Measurements from ENCODE around the gene TXNDC8. TPM values are rescaled to one million over a fixed set of nuclear protein-coding genes. Genes with fewer than 3 reads are reported as not detected.
"Not testable (repeated sequence)": the region's sequence is repeated elsewhere in the genome, so short reads cannot be mapped to it uniquely, and the experiment has no call there.

The TXNDC8 gene
- not detected for total RNA-seq

DNA sequence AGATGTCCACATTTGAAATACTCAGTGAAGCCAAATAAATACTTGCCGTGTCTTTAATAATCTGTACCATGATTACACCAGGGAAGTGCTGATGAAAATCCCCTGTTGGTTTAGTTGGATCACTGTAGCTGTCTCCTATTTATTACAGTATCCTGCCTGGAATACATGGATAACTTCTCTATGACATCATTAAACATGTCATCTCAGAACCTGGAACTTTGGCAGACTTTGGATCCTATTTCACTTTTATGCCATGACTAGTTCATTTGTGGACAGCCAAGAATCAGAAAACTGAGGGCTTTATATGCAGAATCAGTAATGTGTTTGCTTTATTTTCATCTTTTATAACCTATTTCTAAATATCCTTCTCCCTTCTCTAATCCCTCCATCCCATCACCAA lies at the start of gene TXNDC8:
Gene TXNDC8 (minus strand): TSS at position 137 of the 400 bp plus-strand sequence.
- Histone ChIP-seq H3K4me1 (ENCODE audit: insufficient read depth, low read length) (peaks cover 5% of the 10 kb centered on the region), H3K27me3 (ENCODE audit: insufficient read depth, low read length) (no peaks in the 10 kb centered on the region), H3K9me3 (ENCODE audit: low read depth, low read length) (no peaks in the 10 kb centered on the region), H3K4me3 (ENCODE audit: low read length) (no peak within 1 kb of the TSS)

DNA sequence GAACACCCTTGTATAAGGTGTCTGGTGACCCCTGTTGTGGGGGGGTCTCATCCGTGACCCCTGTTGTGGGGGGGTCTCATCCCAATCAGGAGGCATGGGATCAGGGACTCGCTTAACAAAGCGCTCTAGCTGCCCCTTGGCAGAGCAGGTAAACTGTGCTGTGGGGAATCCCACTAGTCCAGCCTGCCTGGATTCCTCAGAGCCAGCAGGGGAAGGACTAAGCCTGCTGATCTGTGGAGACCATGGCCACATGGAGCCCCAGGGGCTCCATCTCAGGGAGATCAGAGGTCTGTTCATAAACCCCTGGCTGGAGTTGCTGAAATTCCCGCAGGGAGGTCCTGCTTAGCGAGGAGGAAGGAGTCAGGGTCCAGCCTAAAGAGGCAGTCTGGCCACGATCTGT lies 45.8 kb upstream of the TXNDC8 start:
- Histone ChIP-seq H3K27me3 (ENCODE audit: insufficient read depth, low read length) (no peaks in the 10 kb centered on the region), H3K4me3 (ENCODE audit: low read length) (no peak overlapping the region), H3K4me1 (ENCODE audit: insufficient read depth, low read length) (no peaks in the 10 kb centered on the region), H3K9me3 (ENCODE audit: low read depth, low read length) (no peaks in the 10 kb centered on the region)

DNA sequence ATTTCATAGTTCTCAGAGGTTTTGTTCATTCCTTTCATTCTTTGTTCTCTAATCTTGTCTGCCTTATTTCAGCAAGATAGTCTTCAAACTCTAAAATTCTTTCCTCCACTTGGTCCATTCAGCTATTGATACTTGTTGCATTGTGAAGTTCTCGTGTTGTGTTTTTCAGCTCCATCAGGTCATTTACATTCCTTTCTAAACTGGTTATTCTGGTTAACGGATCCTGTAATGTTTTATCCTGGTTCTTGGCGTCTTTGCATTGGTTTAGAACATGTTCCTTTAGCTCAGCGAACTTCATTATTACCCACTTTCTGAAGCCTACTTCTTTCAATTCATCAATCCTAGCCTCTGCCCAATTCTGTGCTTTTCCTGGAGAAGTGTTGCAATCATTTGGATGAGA lies 45.1 kb upstream of the TXNDC8 start:
- H3K27me3 ChIP-seq (ENCODE audit: insufficient read depth, low read length), result no peaks in the 10 kb centered on the region
- H3K4me3 ChIP-seq (ENCODE audit: low read length), result no peak overlapping the region
- H3K9me3 ChIP-seq (ENCODE audit: low read depth, low read length), result no peaks in the 10 kb centered on the region
- no peaks in the 10 kb centered on the region for H3K4me1 ChIP-seq (ENCODE audit: insufficient read depth, low read length)

DNA sequence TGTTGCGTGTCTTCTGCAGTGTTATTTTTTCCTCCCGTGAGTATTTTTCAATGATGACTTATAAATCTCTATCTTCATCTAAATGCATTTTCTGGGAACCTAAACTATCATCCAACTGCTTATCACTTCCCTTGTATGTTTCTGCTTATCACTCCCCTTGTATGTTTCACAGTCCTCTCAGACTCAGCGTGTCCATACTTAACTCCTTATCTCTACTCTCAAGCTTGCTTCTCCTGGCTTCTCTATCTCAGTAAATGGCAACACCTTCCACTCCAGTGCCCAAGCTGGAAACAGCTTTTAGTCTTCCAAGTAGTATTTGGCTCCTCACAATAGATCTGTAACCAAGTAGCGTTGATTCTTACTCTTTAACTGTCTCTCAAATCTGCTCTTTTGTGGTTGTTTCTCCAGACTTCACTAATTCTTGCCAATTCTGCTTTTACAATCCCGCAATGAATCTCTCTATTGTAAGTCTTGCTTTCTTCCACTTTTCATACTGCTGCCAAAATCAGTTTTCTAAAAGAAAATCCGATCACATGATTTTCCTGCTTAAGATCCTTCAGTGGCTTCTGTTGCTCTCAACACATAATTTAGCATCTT lies 33.8 kb upstream of the TXNDC8 start:
- Histone ChIP-seq H3K4me3 (ENCODE audit: low read length) (no peak overlapping the region), H3K4me1 (ENCODE audit: insufficient read depth, low read length) (no peaks in the 10 kb centered on the region), H3K9me3 (ENCODE audit: low read depth, low read length) (no peaks in the 10 kb centered on the region), H3K27me3 (ENCODE audit: insufficient read depth, low read length) (peaks cover 3% of the 10 kb centered on the region)

DNA sequence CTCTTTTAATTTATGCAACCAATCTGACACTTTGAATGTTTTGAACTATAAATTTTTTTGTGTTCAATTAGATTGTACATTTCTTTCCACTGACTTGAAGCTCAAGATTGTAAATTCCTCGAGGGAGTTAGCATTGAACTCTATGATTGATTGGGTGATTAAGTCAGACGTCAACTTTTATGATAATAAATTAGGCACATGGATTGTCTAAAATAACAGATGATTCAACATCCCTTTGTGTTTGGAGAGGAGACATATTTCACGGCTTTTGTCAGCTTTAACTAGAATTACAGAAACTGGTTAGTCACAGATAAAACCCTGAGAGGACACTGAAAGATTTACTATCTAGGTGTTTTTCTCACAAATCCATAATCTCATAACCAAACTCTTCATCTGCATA lies 32.7 kb upstream of the TXNDC8 start:
- Histone ChIP-seq H3K9me3 (ENCODE audit: low read depth, low read length) (no peaks in the 10 kb centered on the region), H3K4me1 (ENCODE audit: insufficient read depth, low read length) (no peaks in the 10 kb centered on the region), H3K4me3 (ENCODE audit: low read length) (no peak overlapping the region), H3K27me3 (ENCODE audit: insufficient read depth, low read length) (peaks cover 3% of the 10 kb centered on the region)

DNA sequence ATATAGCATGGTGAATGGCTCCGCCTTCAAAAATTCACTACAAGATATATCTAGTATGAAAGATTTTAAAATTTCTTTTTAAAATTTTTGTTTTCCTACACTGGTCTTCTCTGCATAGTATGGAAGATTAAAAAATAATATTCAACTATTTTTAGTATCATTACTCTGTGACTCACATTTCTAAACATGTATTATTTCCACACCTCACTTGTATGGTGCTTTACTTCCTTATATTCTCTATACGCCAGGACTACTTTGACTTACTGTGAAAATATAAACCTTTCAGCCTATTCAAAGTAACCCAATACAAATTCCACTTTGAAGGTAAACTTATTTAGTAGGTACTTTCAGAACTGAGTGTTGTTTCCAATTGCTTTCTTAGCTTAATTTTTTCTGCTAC lies 26.8 kb upstream of the TXNDC8 start:
- Histone ChIP-seq H3K9me3 (ENCODE audit: low read depth, low read length) (no peaks in the 10 kb centered on the region), H3K4me3 (ENCODE audit: low read length) (no peak overlapping the region), H3K4me1 (ENCODE audit: insufficient read depth, low read length) (no peaks in the 10 kb centered on the region), H3K27me3 (ENCODE audit: insufficient read depth, low read length) (peaks cover under 1% of the 10 kb centered on the region)

DNA sequence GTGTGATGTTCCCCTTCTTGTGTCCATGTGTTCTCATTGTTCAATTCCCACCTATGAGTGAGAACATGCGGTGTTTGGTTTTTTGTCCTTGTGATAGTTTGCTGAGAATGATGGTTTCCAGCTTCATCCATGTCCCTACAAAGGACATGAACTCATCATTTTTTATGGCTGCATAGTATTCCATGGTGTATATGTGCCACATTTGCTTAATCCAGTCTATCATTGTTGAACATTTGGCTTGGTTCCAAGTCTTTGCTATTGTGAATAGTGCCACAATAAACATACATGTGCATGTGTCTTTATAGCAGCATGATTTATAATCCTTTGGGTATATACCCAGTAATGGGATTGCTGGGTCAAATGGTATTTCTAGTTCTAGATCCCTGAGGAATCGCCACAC lies 21.3 kb upstream of the TXNDC8 start:
- H3K4me1 ChIP-seq (ENCODE audit: insufficient read depth, low read length); H3K27me3 ChIP-seq (ENCODE audit: insufficient read depth, low read length); H3K9me3 ChIP-seq (ENCODE audit: low read depth, low read length); H3K4me3 ChIP-seq (ENCODE audit: low read length): not testable (repeated sequence)

DNA sequence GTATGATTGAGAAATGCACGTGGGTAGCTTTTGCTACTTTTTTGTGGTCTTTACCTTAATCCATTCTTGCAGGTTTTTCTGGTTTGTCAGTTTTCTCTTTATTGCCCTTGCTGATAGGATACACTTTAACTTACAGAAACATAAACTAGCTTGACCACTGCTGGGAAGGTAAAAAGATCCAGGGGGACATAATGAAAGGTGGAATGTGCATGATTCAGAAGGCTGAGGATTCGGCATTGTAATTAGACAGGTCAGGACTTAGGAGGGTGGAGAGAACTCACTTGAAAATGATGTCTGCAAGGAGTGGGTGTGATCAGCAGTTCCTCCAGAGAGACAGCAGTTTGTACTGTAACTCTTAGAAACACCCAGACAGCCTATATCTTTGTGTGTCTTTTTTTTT lies 19.8 kb upstream of the TXNDC8 start:
- Histone ChIP-seq H3K4me3 (ENCODE audit: low read length) (no peak overlapping the region), H3K27me3 (ENCODE audit: insufficient read depth, low read length) (no peaks in the 10 kb centered on the region), H3K9me3 (ENCODE audit: low read depth, low read length) (no peaks in the 10 kb centered on the region), H3K4me1 (ENCODE audit: insufficient read depth, low read length) (peaks cover 5% of the 10 kb centered on the region)

DNA sequence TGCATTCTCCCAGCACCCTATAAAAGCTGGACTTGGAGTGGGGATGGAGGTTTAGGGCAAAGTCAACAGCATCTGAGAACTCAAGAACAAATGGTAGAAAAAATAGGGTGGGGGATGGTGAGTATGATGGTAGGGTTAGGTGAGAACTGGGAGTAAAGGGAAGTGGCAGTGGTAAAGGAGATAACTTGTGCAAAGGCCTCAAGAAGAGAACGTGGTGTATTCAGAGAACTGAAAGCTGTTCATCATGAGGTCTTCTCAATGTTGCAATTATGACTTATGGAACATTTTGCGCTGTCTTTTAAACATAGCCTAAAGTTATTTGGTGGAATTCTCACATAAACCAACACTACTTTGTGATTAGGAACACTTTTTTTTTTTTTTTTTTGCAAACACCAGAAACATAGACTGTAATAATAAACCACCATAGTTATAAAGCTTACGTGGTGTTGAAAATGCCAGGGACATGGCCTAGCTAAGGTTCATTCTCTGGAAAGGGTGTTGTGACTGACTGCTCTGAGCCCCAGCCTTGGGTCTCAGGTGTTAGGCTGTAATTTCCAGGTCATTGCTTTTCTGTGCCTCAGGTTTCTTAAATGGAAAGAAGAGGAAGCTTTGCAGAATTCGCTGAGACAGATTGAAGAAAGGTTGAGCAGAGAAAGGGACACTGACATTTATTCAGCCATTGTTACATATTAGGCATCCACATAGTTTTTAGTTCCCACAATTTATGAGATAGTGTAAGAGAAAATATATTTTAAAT lies 19.2 kb upstream of the TXNDC8 start:
- Histone ChIP-seq H3K4me1 (ENCODE audit: insufficient read depth, low read length) (peaks cover 5% of the 10 kb centered on the region), H3K27me3 (ENCODE audit: insufficient read depth, low read length) (no peaks in the 10 kb centered on the region), H3K4me3 (ENCODE audit: low read length) (no peak overlapping the region), H3K9me3 (ENCODE audit: low read depth, low read length) (no peaks in the 10 kb centered on the region)

DNA sequence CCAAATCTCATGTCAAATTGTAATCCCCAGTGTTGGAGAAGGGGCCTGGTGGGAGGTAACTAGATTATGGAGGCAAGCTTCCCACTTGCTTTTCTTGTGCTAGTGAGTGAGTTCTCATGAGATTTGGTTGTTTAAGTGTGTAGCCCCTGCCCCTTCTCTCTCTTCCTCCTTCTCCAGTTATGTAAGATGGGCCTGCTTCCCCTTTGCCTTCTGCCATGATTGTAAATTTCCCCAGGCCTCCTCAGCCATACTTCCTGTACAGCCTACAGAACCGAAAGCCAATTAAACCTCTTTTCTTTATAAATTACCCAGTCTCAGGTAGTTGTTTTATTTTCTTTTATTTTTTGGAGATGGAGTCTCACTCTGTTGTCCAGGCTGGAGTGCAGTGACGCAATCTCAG lies 18.2 kb upstream of the TXNDC8 start:
- H3K27me3 ChIP-seq (ENCODE audit: insufficient read depth, low read length), result no peaks in the 10 kb centered on the region
- no peak overlapping the region for H3K4me3 ChIP-seq (ENCODE audit: low read length)
- H3K9me3 ChIP-seq (ENCODE audit: low read depth, low read length), result no peaks in the 10 kb centered on the region
- H3K4me1 ChIP-seq (ENCODE audit: insufficient read depth, low read length), result peaks cover 5% of the 10 kb centered on the region

DNA sequence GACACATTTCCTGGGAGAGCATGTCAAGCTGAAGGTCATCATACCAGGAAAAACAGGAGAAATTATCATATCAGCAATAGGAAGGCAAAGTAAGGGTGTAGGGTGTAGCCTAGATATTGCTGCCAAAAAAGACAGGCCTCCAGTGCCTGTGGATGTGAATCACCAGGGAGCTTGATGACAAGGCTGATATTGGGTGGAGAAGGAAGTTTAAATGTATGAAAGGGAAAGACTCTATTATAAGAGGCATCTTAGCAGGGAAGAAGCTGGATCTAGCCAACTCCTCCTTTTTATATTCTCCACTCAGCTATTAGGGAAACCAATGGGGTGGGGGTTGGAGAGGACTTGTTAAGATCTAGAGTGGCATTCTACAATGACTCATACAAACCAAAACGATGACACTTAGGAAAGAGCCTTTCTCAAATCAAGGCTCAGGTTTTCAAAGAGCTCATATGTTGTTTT lies 13.4 kb upstream of the TXNDC8 start:
- Histone ChIP-seq H3K4me1 (ENCODE audit: insufficient read depth, low read length) (no peaks in the 10 kb centered on the region), H3K27me3 (ENCODE audit: insufficient read depth, low read length) (no peaks in the 10 kb centered on the region), H3K9me3 (ENCODE audit: low read depth, low read length) (no peaks in the 10 kb centered on the region), H3K4me3 (ENCODE audit: low read length) (no peak overlapping the region)

DNA sequence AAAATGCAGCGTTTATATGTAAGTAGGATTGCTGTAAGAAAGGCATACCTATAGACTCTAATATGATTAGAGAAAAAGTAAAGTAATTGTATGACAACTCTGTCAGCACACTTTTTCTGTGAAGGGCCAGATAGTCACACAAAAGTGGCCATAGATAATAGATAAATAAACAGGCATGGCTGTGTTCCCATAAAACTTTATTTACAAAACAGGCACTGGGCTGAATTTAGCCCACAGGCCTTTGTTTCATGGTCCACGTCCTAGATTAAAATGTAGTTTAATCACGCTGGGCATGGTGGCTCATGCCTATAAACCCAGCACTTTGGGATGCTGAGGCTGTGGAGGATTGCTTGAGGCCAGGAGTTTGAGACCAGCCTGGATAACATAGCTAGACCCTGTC lies 8.7 kb upstream of the TXNDC8 start:
- no peaks in the 10 kb centered on the region for H3K9me3 ChIP-seq (ENCODE audit: low read depth, low read length)
- no peak overlapping the region for H3K4me3 ChIP-seq (ENCODE audit: low read length)
- no peaks in the 10 kb centered on the region for H3K27me3 ChIP-seq (ENCODE audit: insufficient read depth, low read length)
- no peaks in the 10 kb centered on the region for H3K4me1 ChIP-seq (ENCODE audit: insufficient read depth, low read length)

DNA sequence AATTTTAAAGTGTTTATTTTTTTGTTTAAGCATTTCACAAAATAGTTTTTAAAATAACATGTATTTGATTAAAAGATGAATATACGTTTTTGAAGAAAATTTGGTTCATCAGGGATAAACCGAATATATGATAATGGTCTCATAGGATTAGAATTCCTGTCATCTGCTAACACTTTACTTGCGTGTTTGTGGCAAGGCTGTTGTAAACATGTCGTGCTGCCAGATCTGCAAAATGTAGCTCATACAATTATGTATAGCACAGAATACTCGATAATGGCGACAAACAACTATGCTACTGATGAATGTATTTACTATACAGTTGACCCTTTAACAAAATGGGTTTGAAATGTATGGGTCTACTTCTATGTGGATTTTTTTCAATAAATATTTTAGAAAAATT lies 7.2 kb upstream of the TXNDC8 start:
- Histone ChIP-seq H3K27me3 (ENCODE audit: insufficient read depth, low read length) (no peaks in the 10 kb centered on the region), H3K4me1 (ENCODE audit: insufficient read depth, low read length) (no peaks in the 10 kb centered on the region), H3K4me3 (ENCODE audit: low read length) (no peak overlapping the region), H3K9me3 (ENCODE audit: low read depth, low read length) (no peaks in the 10 kb centered on the region)

DNA sequence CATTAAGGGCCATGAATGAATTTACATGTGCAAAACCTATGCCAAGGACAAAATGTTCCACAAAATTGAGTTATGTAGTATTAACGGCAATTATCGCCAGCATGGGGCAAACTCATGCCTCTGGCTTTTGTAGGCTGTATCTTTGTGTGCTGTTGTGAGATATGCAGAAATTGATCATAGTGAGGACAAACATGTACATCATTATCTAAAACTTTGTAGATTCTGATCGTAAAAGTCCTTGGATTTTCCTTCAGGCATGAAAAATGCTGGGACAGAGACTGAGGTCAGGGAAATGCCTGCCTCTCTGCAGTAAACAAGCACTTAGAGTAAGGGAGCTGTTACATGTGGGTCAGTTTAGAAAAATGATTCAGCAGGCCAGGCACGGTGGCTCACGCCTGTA lies 5.9 kb upstream of the TXNDC8 start:
- no peak overlapping the region for H3K4me3 ChIP-seq (ENCODE audit: low read length)
- no peaks in the 10 kb centered on the region for H3K9me3 ChIP-seq (ENCODE audit: low read depth, low read length)
- H3K4me1 ChIP-seq (ENCODE audit: insufficient read depth, low read length), result no peaks in the 10 kb centered on the region
- no peaks in the 10 kb centered on the region for H3K27me3 ChIP-seq (ENCODE audit: insufficient read depth, low read length)

DNA sequence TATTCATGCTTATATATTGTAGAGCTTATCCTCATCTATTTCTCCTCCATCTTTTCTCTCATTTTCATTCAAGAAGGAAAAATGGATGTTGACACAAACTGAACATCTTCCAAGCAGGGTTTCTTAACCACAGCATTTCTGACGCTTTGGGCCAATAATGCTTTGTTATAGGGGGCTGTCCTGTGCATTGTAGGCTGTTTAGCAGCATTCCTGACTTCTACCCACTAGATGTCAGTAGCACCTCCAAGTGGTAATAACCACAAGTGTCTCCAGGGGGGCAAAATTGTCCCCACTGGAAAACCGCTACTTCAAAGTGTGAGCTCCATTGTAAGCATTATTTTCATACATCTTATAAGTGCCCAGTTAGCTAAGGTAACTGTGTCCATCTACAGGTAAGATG lies 2.6 kb upstream of the TXNDC8 start:
- Histone ChIP-seq H3K4me1 (ENCODE audit: insufficient read depth, low read length) (no peaks in the 10 kb centered on the region), H3K4me3 (ENCODE audit: low read length) (no peak overlapping the region), H3K9me3 (ENCODE audit: low read depth, low read length) (no peaks in the 10 kb centered on the region), H3K27me3 (ENCODE audit: insufficient read depth, low read length) (no peaks in the 10 kb centered on the region)

DNA sequence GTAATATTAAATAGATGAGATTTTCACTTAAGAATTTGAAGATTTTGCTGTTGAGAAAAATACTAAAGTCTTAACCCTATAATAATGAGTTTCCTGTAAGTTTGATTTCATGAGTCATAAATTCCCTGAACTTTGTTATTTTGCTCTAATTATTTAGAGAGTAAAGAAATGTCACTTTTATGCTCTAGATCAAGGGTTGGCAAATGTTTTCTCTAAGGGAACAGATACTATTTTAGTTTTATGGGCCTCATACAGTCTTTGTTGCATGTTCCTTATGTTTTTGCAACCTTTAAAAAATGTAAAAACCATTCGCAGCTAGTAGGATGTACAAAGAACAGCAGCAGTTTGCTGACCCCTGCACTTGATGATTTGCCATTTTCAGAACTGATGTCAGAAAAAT lies 480 bp upstream of the TXNDC8 start:
- H3K9me3 ChIP-seq (ENCODE audit: low read depth, low read length), result no peaks in the 10 kb centered on the region
- H3K4me1 ChIP-seq (ENCODE audit: insufficient read depth, low read length), result peaks cover 5% of the 10 kb centered on the region
- no peak overlapping the region for H3K4me3 ChIP-seq (ENCODE audit: low read length)
- H3K27me3 ChIP-seq (ENCODE audit: insufficient read depth, low read length), result no peaks in the 10 kb centered on the region
